Upper lobe of left lung (tissue), 6 donors: ENCODE measurements around the gene LRPAP1. TPM values are rescaled to one million over a fixed set of nuclear protein-coding genes. Genes with fewer than 3 reads are reported as not detected.

Experiments
- ATAC-seq, 2 donors: fragments of 200-7000 bp; cut with Tn5 transposase; one replicate each; pipeline ENCODE4 v1.9.1; 2022; ENCODE audit warnings: mild to moderate bottlenecking in 2 of 2, moderate library complexity in 2 of 2; ENCODE audit not compliant: low FRiP score in 2 of 2
- DNase-seq, 2 donors: peaks; one replicate each; pipeline ENCODE4 v3.0.0-alpha.2; 2019 to 2020
- H3K27ac ChIP-seq, 4 donors: fragments of 200-600 bp; sonication (generic); one replicate each; pipeline ENCODE4 v1.5.1; 2016 to 2019
- H3K27me3 ChIP-seq, 4 donors: fragments of 200-600 bp; sonication (generic); one replicate each; pipeline ENCODE4 v1.5.1; 2017 to 2019
- H3K36me3 ChIP-seq, 4 donors: fragments of 200-600 bp; sonication (generic); one replicate each; pipeline ENCODE4 v1.5.1; 2016 to 2019
- H3K4me1 ChIP-seq, 4 donors: fragments of 200-600 bp; sonication (generic); one replicate each; pipeline ENCODE4 v1.5.1; 2018 to 2019
- H3K4me3 ChIP-seq, 4 donors: fragments of 200-600 bp; sonication (generic); one replicate each; pipeline ENCODE4 v1.5.1; 2017 to 2019; ENCODE audit warnings: mild to moderate bottlenecking in 2 of 4, moderate library complexity in 1 of 4
- H3K9me3 ChIP-seq, 4 donors: fragments of 200-600 bp; sonication (generic); one replicate each; pipeline ENCODE4 v1.5.1; 2018 to 2019
- EP300 ChIP-seq, 4 donors: sonication (generic); formaldehyde crosslinking; IDR thresholded peaks; one replicate each; pipeline ENCODE4 v1.5.1; 2017; ENCODE audit warnings: antibody characterized with exemption in 4 of 4, control low read depth in 2 of 4
- POLR2A ChIP-seq, 4 donors: fragments of 450-650 bp; IDR thresholded peaks; one replicate each; pipeline ENCODE4 v1.5.1; 2016 to 2017; ENCODE audit warnings: antibody characterized with exemption in 4 of 4, mild to moderate bottlenecking in 2 of 4
- POLR2AphosphoS5 ChIP-seq, 2 donors: sonication (generic); formaldehyde crosslinking; IDR thresholded peaks; one replicate each; pipeline ENCODE4 v1.5.1; 2017; ENCODE audit warnings: antibody characterized with exemption in 2 of 2
- WGBS, 2 donors: methylation state at CpG; one replicate each; pipeline ENCODE4 v1.1.5; 2017 to 2018; 5-methylcytosine and 5-hydroxymethylcytosine counted together
- total RNA-seq, 6 donors: library from RNA; depleted of rRNA in 4 of 6; stranded (reverse); fragments of >200 nt in 4 of 6; gene quantifications; one replicate each; pipeline versions ENCODE4 v1.1.0 to v1.2.1, GENCODE V29; 2016 to 2021
- TF ChIP-seq, protein P1 (sequence below), 6 experiments: fragments of 450-650 bp in 4 of 6; fragments of 200-600 bp in 2 of 6; sonication (generic) in 2 of 6; IDR thresholded peaks; one replicate each; pipeline ENCODE4 v1.5.1; 2016 to 2019; ENCODE audit warnings: antibody characterized with exemption in 6 of 6
- donor health status: DM: no; HTN: no; CAD: no; lungs with moderate emphysema.
- donor health status: DM: no; HTN: yes; CAD: no; lungs with severe emphysema.

LRPAP1 gene
- total RNA-seq, 6 donors from 2014 or later, result 98.5 to 267 (median 251) TPM

DNA sequence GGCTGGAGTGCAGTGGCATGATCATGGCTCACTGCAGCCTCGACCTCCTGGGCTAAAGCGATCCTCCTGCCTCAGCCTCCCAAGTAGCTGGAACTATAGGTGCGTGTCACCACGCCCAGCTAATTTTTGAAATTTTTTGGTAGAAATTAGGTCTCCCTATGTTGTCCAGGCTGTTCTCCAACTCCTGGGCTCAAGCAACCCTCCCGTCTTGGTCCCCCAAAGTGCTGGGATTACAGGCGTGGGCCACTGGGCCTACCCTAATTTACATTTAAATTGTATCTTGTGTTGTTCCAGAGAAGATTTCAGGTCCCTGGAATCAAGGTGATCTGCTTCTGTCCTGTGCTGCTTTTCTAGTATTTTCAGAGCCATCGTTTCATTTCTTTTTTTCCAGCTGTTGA, 1.2 kb upstream of the LRPAP1 start:
- no peak for ATAC-seq
- no peaks in the 10 kb centered on the region for H3K27me3 ChIP-seq
- DNase-seq, result peak in 1 of 2 donors; percentile 7
- H3K4me3 ChIP-seq, result no peak overlapping the region
- H3K9me3 ChIP-seq, result no peaks in the 10 kb centered on the region
- peaks cover 27 to 41% (median 36%) of the 10 kb centered on the region in 4 donors for H3K4me1 ChIP-seq
- H3K36me3 ChIP-seq, result peaks cover 0 to 8% (median 2%) of the 10 kb centered on the region in 4 donors
- TF ChIP-seq POLR2A (IDR thresholded peaks at IDR 0.05) (no peak), EP300 (IDR thresholded peaks at IDR 0.05) (no peak), POLR2AphosphoS5 (IDR thresholded peaks at IDR 0.05) (no peak)
- TF ChIP-seq, protein P1, sequence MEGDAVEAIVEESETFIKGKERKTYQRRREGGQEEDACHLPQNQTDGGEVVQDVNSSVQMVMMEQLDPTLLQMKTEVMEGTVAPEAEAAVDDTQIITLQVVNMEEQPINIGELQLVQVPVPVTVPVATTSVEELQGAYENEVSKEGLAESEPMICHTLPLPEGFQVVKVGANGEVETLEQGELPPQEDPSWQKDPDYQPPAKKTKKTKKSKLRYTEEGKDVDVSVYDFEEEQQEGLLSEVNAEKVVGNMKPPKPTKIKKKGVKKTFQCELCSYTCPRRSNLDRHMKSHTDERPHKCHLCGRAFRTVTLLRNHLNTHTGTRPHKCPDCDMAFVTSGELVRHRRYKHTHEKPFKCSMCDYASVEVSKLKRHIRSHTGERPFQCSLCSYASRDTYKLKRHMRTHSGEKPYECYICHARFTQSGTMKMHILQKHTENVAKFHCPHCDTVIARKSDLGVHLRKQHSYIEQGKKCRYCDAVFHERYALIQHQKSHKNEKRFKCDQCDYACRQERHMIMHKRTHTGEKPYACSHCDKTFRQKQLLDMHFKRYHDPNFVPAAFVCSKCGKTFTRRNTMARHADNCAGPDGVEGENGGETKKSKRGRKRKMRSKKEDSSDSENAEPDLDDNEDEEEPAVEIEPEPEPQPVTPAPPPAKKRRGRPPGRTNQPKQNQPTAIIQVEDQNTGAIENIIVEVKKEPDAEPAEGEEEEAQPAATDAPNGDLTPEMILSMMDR (IDR thresholded peaks at IDR 0.05), result no peak
- WGBS, 2 donors, result 96 to 98% methylated on average over 7 of the region's 7 CpGs
- H3K27ac ChIP-seq, result no peak overlapping the region

DNA sequence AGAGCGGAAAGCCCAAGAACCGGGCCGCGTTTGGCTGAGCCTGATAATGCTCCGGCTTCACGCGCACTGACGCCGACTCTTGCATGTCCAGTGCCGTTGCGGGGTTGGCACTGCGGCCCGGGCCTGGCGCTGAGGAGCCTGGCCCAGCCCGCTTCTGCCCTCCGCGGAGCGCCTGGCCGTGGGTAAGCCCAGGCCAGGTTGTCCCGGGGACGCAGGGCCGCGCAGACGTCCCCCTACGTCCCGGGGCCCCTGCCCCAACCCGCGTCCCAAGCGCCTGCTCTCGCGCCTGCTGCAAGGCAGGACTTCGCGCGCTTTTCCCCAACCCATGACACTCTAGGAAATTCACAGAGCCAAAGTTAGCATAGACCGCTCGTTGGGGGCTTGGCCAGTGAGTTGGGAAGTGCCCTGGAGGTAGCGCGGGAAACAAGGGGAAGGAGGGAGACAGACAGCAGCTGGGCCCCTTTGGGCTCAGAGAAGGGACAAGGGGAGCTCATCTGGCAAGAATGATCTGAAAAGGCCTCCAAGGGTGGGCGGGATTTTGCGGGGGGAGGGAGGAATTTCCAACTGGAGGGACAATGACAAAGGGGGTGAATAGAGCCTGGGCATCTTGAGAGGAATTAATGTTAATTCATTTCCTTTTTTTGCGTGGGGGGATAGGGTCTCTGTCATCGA, 665 bp upstream of the LRPAP1 start:
- ATAC-seq, result peak; percentile 69 to 79
- Histone ChIP-seq H3K4me1 (peaks cover 27 to 46% (median 36%) of the 10 kb centered on the region in 4 donors), H3K4me3 (peak overlapping the region; percentile 23 to 99 (median 94)), H3K36me3 (peaks cover 0 to 14% (median 4%) of the 10 kb centered on the region in 4 donors), H3K27me3 (no peaks in the 10 kb centered on the region), H3K27ac (peak overlapping the region in 2 of 4 donors; percentile 4 to 8), H3K9me3 (no peaks in the 10 kb centered on the region)
- no peak for DNase-seq
- TF ChIP-seq, protein P1 (IDR thresholded peaks at IDR 0.05), result no peak
- TF ChIP-seq EP300 (IDR thresholded peaks at IDR 0.05) (no peak), POLR2A (IDR thresholded peaks at IDR 0.05) (no peak), POLR2AphosphoS5 (IDR thresholded peaks at IDR 0.05) (no peak)
- WGBS, 2 donors, result 14 to 38% methylated on average over 16 to 28 of the region's 42 CpGs

DNA sequence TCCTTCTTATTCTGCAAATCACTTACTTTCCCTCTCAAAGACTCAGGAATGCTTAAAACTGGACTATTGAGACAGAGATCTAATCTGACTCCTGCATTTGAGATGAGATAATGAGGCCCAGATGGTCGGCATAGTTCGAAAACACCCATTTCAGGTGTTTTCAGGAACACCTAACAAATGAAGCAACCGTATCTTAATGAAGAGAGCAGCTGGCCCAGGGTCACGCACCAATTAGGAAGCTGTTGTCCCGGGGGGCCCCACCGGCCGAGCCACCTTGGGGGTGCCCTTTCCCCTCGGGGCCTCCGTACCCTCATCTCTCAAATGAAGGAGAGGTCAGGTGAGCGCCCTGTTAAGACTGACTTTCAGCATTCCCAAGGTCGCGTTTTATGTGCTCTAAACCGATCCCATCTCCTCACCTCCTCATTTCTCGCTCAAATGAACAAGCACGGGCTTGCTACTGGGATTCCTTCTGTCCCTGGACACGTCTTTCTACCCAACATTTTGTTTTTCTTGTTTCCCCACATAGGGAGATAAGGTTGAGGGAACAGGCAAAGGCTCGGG, 824 bp downstream of the LRPAP1 start:
- no peaks in the 10 kb centered on the region for H3K9me3 ChIP-seq
- 22 to 25% methylated on average over 17 of the region's 17 CpGs for WGBS, 2 donors
- H3K4me3 ChIP-seq, result peak overlapping the region; percentile 82 to 99 (median 94)
- H3K4me1 ChIP-seq, result peaks cover 27 to 49% (median 36%) of the 10 kb centered on the region in 4 donors
- DNase-seq (peak in 1 of 2 donors; percentile 74), ATAC-seq (no peak)
- peak overlapping the region in 2 of 4 donors; percentile 89 for H3K27ac ChIP-seq
- TF ChIP-seq EP300 (IDR thresholded peaks at IDR 0.05) (no peak), POLR2A (IDR thresholded peaks at IDR 0.05) (no peak), POLR2AphosphoS5 (IDR thresholded peaks at IDR 0.05) (no peak)
- TF ChIP-seq, protein P1 (IDR thresholded peaks at IDR 0.05), result no peak
- no peaks in the 10 kb centered on the region for H3K27me3 ChIP-seq
- H3K36me3 ChIP-seq, result peaks cover 0 to 24% (median 9%) of the 10 kb centered on the region in 4 donors

DNA sequence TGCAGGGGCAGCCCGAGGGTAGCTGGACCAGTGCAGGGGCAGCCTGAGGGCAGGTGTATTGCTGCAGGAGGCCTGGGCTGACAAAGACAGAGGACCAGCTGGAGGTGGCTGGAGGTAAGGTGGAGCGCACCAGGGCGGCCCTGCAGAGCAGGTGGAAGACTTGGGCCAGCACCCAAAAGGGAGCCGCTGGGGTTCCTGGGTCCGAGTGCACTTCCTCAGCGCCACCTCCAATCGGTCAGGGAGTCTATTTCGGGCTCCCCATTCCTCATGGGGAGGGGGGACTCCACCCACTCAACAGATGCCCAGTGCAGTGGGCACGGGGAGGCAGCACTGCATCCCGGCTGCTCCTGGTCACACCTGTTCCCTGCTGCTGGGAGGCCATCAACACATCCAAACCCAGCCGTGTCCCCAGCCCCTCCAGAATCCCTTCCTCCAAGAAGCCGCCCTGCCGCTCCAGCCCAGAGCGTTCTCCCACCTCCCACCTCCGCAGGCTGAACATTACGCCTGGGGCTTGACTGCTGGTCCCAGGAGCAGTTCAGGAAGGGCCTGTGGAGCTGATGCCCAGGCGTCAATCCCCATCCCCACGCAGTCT, 1.5 kb downstream of the LRPAP1 start:
- H3K4me1 ChIP-seq, result peaks cover 27 to 49% (median 36%) of the 10 kb centered on the region in 4 donors
- H3K27ac ChIP-seq, result no peak overlapping the region
- peak; percentile 20 to 57 for DNase-seq
- no peak for ATAC-seq
- no peaks in the 10 kb centered on the region for H3K9me3 ChIP-seq
- whole genome bisulfite sequencing, 2 donors, result 77 to 84% methylated on average over 15 to 17 of the region's 18 CpGs
- no peaks in the 10 kb centered on the region for H3K27me3 ChIP-seq
- H3K36me3 ChIP-seq, result peaks cover 0 to 26% (median 12%) of the 10 kb centered on the region in 4 donors
- H3K4me3 ChIP-seq, result peak overlapping the region in 3 of 4 donors; percentile 92 to 99 (median 97)
- TF ChIP-seq POLR2AphosphoS5 (IDR thresholded peaks at IDR 0.05), result no peak
- TF ChIP-seq EP300 (IDR thresholded peaks at IDR 0.05), result no peak
- TF ChIP-seq, protein P1 (IDR thresholded peaks at IDR 0.05), result no peak
- no peak for TF ChIP-seq POLR2A (IDR thresholded peaks at IDR 0.05)
